KOPT-K1 (cell line): ENCODE data around the gene OR1L8.
A peak's percentile ranks its signal among the peaks of the same experiment; 100 is the strongest.
"Not testable (repeated sequence)": the region's sequence is repeated elsewhere in the genome, so short reads cannot be mapped to it uniquely, and the experiment has no call there.

Experiments
- H3K27ac ChIP-seq: fragments of 200-600 bp; sonication (generic); 2 replicates; pipeline ENCODE4 v1.5.1; 2016; ENCODE audit warnings: antibody characterized with exemption, mild to moderate bottlenecking, low read depth, low read length; ENCODE audit not compliant: poor library complexity, severe bottlenecking
- H3K36me3 ChIP-seq: fragments of 200-600 bp; sonication (generic); 2 replicates; pipeline ENCODE4 v1.5.1; 2017; ENCODE audit warnings: antibody characterized with exemption, mild to moderate bottlenecking, low read length, moderate library complexity; ENCODE audit not compliant: insufficient read depth
- H3K9me3 ChIP-seq: fragments of 200-600 bp; sonication (generic); 2 replicates; pipeline ENCODE4 v1.5.1; 2017; ENCODE audit warnings: antibody characterized with exemption, low read length, mild to moderate bottlenecking; ENCODE audit not compliant: insufficient read depth, poor library complexity, severe bottlenecking

Gene OR1L8, protein sequence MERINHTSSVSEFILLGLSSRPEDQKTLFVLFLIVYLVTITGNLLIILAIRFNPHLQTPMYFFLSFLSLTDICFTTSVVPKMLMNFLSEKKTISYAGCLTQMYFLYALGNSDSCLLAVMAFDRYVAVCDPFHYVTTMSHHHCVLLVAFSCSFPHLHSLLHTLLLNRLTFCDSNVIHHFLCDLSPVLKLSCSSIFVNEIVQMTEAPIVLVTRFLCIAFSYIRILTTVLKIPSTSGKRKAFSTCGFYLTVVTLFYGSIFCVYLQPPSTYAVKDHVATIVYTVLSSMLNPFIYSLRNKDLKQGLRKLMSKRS

DNA sequence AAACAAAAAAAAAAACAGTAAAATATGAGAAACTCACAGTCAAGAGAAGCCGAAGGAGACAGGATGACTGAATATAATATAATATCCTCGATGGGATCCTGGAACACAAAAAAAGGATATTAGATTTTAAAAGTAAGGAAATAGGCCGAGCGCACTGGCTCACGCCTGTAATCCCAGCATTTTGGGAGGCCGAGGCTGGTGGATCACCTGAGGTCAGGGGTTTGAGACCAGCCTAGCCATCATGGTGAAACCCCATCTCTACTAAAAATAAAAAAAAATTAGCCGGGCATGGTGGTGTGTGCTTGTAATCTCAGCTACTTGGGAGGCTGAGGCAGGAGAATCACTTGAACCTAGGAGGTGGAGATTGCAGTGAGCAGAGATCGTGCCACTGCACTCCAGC lies at the start of gene OR1L8:
Gene OR1L8 (minus strand): TSS at position 101 of the 400 bp plus-strand sequence. CDS start 14,907 bp downstream, outside the sequence.
- not testable (repeated sequence) for H3K9me3 ChIP-seq, H3K27ac ChIP-seq, H3K36me3 ChIP-seq

DNA sequence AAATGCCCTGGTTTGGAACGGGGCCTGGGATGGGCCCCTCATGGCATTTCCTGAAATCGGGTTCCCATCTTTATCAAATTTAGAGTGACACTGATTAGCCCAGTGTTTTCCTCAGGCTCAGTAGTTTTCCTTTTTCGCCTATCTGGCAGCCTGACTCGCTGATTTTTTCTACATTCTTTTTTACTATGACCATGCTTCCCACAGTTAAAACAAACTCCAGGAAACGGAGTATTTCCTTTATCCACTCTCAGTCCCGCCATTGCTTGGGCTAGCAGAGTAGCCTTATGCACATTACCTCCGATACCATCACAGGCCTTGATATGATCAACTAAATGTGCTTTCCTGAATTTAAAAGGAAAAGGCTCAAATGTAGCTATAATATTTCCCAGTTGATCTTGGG lies 36.8 kb upstream of the OR1L8 start:
- no peaks in the 10 kb centered on the region for H3K36me3 ChIP-seq
- no peaks in the 10 kb centered on the region for H3K9me3 ChIP-seq
- no peak overlapping the region for H3K27ac ChIP-seq

DNA sequence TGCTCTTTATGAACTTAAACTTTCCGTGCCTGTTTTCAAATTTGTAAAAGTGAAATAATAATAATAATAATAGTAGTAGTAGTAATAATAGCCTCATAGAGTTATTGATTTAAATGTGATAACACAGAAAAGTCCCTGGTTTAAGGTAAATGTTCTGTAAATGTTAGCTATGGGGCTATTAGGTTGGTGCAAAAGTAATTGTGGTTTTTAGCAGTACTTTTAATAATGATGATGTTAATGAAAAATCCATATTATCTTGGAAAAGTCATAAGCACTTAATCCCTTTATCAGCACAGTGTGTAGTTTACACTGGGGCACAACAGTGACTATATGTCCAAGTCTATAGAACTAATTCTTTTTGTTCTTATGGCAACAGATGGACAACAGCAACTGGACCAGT lies 31.2 kb upstream of the OR1L8 start, which contains the start of gene OR1Q1:
Gene OR1Q1 (plus strand): TSS at position 377 of the 400 bp plus-strand sequence. CDS start 0 bp downstream, at position 377.
- H3K36me3 ChIP-seq: no peaks in the 10 kb centered on the region
- H3K9me3 ChIP-seq: no peaks in the 10 kb centered on the region
- no peak within 1 kb of the TSS for H3K27ac ChIP-seq

DNA sequence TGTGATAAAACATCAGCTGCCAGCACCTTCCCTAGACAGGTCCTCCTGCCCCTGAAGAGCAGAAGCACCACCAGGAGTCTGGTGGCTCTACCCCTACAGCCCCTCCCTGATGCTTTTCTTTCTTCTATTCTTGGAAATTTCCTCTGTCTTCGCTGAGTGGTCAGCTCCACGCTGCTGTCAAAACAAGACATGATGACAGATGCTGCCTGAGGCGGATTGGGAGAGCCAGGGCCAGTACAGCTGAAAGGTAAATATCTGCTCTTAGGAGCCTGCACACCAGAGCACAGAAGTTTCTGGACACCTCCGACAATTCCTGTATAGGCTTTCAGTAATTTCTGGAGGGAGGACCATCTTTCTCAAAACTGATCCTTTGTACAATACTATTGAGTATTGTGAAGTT lies 26.6 kb upstream of the OR1L8 start:
- H3K36me3 ChIP-seq: no peaks in the 10 kb centered on the region
- no peak overlapping the region for H3K27ac ChIP-seq
- H3K9me3 ChIP-seq: no peaks in the 10 kb centered on the region

DNA sequence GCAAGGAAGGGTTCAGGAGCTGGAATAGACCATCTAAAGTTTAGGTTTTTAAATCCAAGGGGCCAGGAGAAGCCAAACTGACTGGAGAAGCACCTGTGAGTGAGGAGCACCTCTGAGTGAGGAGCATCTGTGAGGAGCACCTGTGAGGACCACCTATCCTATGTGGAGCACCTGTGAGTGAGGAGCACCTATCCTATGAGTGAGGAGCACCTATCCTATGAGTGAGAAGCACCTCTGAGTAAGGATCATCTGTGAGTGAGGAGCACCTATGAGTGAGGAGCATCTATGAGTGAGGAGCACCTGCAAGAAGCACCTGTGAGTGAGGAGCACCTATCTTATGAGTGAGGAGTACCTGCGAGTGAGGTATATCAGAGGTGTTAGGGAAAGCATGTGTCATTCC lies 23.4 kb upstream of the OR1L8 start:
- Histone ChIP-seq H3K36me3 (no peaks in the 10 kb centered on the region), H3K27ac (no peak overlapping the region), H3K9me3 (no peaks in the 10 kb centered on the region)

DNA sequence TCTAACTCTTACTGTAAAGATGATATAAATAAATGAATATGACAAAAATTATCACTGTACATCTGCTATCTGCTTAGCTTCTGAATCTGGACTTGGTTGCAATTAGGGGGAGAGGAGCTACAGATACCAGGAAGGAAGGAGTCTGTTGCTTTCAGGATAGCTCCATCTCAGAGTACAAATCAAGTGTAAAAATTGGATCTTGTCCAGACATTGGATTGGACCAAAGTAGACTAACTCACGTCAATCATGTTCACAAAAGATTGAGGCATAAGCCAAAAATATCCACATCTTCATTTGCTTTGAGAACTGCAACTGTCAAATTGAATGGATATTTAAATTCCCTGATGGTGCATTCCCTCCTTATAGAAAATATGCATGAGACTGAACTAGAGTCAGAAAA lies 22.5 kb upstream of the OR1L8 start:
- Histone ChIP-seq H3K9me3 (no peaks in the 10 kb centered on the region), H3K36me3 (no peaks in the 10 kb centered on the region), H3K27ac (no peak overlapping the region)

DNA sequence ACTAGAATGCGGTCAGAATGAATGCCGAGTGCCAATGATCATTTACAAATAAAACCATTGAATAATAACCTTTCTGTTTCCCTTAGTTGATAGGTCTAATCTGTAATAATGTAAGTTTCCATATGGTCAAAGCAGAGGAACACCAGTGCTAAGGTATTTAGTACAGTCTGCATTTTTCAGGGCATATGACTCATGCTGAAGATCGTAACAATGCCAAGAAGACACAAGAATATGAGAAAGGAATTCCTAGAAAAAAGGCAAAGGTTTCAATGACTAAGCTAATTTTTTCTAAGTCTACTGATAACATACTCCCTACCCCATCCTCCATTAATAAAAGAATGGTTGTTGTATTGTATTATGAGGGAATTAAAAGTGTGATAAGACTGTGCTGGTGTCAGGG lies 2.8 kb downstream of the OR1L8 start:
- H3K36me3 ChIP-seq: no peaks in the 10 kb centered on the region
- no peak overlapping the region for H3K27ac ChIP-seq
- H3K9me3 ChIP-seq: peaks cover 5% of the 10 kb centered on the region

DNA sequence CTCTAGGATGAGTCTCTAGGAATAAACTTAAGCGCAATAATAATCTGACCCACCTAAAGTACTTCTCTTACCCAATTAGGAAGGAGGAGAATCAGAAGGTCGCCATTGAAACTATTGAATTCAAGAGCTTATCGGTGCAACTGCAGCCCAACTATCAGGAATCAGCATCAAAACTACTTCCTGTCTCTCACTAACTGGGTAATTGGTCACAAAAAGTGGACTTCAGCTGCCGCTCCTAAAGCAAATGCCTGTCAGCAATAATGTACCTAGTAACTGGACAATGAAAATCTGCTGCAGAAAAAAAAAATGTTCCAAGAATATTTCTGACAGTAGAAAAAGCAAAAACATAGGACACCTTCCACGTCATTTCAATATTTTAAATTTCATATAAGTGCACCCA lies 3.3 kb downstream of the OR1L8 start:
- Histone ChIP-seq H3K9me3 (peaks cover 5% of the 10 kb centered on the region), H3K36me3 (no peaks in the 10 kb centered on the region), H3K27ac (no peak overlapping the region)

DNA sequence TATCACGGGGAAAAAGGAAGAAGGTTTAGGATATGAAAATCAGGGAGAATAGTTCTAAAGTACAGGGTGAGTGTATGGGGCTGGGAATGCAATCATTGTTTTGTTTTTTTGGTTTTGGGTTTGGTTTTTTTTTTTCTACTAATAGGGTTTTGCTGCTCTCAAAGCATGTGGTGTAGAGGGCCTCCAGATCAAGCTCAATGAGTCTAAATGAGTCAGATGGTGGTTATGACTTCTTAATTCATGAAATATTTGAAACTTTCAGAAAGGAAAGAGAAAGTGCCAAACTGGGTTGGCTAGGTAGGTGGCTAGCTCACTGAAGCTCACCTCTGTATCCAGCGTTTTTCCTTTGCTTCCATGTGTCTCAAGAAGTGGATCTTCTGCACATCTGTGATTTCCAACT lies 10.7 kb downstream of the OR1L8 start:
- Histone ChIP-seq H3K27ac (no peak overlapping the region), H3K9me3 (peaks cover 5% of the 10 kb centered on the region), H3K36me3 (no peaks in the 10 kb centered on the region)

DNA sequence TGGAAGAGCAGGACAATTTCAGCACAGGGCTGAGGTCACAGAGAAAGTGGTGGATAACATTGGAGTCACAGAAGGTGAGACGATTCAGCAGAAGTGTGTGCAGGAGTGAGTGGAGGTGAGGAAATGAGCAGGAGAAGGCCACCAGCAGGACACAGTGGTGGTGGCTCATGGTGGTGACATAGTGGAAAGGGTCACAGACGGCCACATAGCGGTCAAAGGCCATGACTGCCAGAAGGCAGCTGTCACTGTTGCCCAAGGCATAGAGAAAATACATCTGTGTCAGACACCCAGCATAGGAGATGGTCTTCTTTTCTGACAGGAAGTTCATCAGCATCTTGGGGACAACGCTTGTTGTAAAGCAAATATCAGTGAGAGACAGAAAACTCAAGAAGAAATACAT lies 15.3 kb downstream of the OR1L8 start:
- Histone ChIP-seq H3K9me3 (peaks cover 11% of the 10 kb centered on the region), H3K36me3 (no peaks in the 10 kb centered on the region), H3K27ac (no peak overlapping the region)

DNA sequence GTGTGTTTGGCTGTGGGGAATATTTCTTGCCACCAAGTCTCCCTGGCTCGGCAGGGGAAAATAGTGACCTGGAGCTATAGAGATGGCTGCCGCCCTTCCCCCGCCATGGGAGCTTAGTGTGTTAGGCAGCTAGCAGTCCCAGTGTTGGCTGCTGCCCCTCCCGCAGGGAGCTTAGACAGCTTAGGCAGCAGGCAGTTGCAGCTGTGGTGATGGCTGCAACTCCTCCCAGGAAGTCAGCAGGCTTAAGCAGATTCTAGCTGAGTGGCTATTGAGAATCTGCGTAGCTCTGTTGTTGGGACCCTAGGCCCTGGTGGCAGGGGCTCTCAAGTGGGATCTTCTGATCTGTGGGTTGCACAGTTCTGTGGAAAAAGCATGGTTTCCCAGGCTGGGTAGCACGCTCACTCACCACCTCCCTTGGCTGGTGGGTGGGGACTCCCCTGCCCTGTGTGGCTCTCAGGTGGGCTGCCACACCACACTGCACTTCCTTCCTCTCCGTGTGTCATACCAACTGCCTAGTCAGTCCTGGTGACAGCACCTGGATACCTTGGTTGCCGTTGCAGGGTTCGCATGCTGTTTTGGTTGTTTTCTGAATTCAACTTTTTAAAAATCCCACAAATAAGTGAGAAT lies 20.9 kb downstream of the OR1L8 start:
- Histone ChIP-seq H3K9me3 (peaks cover 11% of the 10 kb centered on the region), H3K27ac (peak overlapping the region; percentile 68)

DNA sequence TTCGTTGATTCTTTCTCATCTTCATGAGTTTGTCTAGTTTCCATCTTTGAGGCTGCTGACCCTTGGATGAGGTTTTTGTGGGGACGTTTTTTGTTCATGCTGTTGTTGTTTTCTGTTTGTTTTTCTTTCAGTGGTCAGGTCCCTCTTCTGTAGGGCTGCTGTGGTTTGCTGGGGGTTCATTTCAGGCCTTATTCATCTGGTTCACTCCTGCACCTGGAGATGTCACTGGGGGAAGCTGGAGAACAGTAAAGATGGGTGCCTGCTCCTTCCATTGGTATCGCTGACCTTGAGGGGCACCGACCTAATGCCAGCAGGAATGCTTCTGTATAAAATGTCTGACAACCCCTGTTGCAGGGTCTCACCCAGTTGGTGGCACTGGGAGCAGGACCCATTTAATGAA lies 21.7 kb downstream of the OR1L8 start:
- Histone ChIP-seq H3K9me3 (peaks cover 11% of the 10 kb centered on the region), H3K36me3 (no peaks in the 10 kb centered on the region), H3K27ac (peak overlapping the region; percentile 68)

More for the DNA sequence above, 20.9 kb downstream of the OR1L8 start:
- H3K36me3 ChIP-seq: no peaks in the 10 kb centered on the region

DNA sequence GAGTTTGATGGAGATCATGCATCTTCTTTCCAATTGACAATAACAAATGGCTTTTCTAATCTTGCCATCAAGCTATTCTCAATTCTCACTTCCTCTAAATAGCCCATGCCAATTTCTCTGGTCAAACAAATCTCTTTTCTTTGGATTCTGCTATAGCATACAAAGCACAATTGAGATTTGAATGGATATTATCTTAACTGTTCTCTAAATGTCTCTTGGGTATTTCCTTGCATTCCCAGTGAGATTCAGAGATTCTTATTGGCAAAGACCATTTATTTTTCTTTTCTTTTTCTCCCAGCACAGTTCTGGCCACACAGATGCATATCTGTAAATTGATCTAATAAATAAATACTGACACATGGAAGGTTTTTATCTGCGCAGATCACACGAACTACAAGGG lies 30.4 kb downstream of the OR1L8 start, which contains the start of gene OR1N2:
Gene OR1N2 (plus strand): TSS at position 301 of the 400 bp plus-strand sequence. CDS start 100 bp downstream, outside the sequence.
- H3K9me3 ChIP-seq: no peaks in the 10 kb centered on the region
- H3K36me3 ChIP-seq: no peaks in the 10 kb centered on the region
- H3K27ac ChIP-seq: no peak within 1 kb of the TSS

DNA sequence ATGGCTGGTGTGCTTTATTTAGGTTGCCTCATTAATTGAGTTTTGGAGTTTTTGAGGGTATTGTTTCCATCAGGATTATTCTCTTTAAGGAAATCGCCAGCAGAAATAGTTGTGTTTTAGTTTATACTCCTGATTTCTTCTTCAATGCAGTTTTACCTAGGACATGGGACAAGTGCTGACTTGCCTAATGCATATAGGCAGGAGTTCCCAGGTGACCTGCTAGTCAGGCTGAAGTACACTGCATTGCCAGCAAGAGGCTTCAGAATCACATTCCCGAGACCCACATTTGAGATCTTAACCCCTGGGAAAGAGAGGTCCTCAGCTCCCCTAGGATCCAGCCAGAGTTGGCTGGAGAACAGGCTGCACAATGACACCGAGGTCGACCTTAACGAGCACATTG lies 31.8 kb downstream of the OR1L8 start:
- no peaks in the 10 kb centered on the region for H3K9me3 ChIP-seq
- H3K36me3 ChIP-seq: no peaks in the 10 kb centered on the region
- no peak overlapping the region for H3K27ac ChIP-seq

DNA sequence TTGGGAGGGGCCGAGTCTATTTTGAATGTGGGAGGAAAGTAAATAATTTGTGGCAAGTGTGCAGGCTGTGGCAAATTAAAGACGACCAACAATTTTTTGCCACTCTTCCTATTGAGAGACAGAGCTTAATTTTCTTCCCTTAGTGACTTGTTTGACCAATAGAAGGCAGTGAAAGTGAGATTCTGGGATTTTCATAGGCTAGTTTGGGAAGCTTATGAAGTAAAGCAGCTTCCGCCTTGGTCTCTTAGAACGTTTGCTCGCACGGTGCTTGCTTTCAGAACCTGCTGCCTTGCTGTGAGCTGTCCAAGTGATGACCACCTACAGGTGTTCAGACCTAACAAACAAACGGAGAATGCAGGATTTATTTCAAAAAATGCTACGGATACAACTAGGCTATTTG lies 37.0 kb downstream of the OR1L8 start:
- Histone ChIP-seq H3K9me3 (no peaks in the 10 kb centered on the region), H3K27ac (no peak overlapping the region), H3K36me3 (no peaks in the 10 kb centered on the region)

DNA sequence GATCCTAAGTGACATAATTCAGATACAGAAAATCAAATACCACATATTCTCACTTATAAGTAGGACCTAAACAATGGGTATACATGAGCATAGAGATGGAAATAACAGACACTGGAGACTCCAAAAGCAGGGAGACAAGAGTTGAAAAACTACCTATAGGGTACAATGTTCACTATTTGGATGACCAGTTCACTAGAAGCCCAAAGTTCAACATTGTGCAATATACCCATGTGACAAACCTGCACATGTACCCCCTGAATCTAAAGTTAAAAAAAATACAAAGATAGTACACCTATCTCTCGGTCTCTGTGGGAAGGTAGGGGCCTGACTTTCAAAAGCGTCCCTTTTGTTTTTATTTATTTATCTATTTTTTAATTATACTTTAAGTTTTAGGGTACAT lies 44.4 kb downstream of the OR1L8 start:
- Histone ChIP-seq H3K9me3 (no peaks in the 10 kb centered on the region), H3K27ac (no peak overlapping the region), H3K36me3 (no peaks in the 10 kb centered on the region)
